NCI-H2171 treated with DMSO at 0.1 percent for 48 hours (cell line): ENCODE data around the gene HPSE2.
A peak's percentile ranks its signal among the peaks of the same experiment; 100 is the strongest.
"Not testable (repeated sequence)": the region's sequence is repeated elsewhere in the genome, so short reads cannot be mapped to it uniquely, and the experiment has no call there.

ENCODE experiments used
- DNase-seq: peaks from one replicate; lab custom pipeline; 2025; lab: John Stamatoyannopoulos, UW

HPSE2 gene

DNA sequence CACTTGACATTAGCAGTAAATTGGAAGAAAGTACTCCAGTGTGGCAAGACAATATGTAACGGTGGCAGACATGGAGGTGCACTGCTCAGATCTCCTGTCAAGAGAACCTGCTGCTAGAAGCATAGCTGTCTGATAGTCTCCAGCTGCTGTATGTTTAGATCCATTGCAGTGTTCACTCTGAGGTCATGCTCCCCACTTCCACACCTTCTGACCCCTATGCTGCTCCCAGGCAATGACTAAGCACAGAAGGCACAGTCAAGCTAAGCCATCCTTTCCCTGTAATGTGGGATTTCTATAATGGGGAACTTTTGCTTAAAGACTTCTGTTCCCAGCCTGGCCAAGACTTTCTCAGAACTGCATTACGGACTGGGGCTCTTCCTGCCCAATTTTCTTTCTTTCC, 315.8 kb downstream of the HPSE2 start:
- DNase-seq: no peak

DNA sequence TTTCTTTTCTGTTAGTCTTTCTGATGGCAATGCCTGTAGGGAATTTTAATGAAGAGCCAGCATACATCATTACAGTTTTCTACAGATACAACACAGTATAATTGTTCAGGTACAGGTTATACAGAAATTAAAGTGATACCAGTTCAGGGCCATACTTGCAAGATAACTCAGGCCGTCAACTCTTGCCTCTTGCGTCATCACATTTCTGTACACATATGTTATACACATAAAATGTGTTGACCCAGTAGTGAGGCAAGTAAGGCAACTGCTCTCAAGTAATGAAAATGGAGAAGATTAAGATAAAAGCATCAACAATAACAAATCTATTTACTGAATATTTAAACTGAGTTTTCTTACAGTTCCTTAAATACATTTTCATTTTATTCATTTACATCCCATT, 317.8 kb downstream of the HPSE2 start:
- DNase-seq: no peak

DNA sequence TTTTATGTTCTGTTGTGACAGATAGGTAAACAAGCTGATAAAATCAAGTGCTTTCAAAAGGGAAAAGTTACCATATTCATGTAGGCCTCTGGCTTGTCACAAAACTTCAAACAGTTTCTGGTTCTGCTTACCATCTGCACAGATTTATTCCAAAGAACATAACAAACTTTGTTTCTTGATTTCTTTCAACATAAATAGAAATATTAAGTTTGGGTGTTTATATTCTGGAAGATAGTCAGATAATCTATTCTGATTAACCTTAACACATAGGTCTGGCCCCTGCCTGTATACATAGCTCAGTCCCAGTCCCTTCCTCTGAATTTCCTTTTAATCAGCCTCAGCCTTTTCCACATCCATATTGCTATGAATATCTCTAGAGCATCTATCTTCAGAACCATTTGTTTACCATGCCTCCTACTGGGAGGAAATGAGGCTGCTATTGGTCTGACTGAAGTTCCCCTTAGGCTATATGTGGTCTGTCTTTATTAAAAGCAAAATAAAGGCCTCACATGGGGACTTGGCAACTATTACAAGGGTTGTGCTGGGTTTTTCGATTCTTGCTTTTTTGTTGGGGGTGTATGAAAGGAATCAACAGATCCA, 319.0 kb downstream of the HPSE2 start:
- no peak for DNase-seq

DNA sequence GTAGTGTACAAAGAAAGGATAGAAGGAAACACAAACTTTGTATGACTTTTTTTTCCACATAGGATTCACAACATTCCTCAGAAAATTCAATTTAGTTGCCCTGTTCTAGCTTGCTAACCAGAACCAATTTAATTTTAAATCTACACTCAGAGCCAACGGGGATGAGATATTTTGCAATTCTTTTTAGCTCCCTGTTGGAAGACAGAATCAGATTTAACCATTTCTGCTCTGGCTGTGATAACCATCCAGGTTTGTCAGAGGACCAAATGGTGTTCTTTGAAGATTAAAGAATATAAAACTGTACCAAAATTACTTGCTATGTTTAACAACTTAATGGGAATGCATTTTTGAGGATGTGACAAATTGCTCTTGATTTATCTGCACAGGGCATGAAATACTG, 319.7 kb downstream of the HPSE2 start:
- DNase-seq: no peak

DNA sequence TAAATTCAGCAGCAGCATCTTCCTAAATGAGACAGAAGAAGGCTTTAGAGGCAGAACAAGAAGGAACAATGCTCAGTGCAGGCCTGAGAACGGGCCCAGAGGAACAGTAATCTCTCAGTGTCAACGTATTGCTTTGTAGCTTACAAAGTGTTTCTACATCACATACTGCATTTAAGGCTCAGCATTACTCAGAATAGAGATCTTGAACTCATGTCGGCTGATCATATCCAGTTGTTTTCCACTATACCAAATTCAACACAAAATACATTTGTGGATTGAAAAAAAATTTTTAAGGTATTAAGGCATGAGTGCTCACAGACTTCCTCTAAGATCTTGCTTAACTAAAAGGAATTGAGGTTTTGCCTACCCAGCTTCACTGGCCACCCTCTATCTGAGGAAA, 325.1 kb downstream of the HPSE2 start:
- no peak for DNase-seq

- peak; percentile 59 for DNase-seq
Observed at GRCh38 chr10:98910048-98910447, 325.6 kb downstream of the HPSE2 start.

DNA sequence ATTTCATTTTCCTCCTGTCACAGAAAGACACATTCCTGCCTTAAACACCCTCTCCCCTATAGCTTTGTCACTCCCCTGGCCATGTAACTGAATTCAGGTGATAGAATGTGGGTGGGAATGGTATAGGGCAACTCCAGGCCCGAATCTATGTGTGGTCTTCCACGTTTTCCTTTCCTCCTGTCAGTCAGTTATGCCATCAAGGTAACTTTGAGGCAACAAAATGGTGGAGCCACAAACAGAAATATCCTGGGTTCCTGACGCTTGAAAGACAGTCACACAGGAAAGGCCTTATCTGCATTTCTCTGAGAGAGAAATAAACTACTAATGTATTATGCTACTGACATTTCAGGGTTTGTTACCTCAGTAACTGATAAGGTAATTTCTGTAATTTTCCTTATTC, 326.8 kb downstream of the HPSE2 start:
- DNase-seq: no peak

DNA sequence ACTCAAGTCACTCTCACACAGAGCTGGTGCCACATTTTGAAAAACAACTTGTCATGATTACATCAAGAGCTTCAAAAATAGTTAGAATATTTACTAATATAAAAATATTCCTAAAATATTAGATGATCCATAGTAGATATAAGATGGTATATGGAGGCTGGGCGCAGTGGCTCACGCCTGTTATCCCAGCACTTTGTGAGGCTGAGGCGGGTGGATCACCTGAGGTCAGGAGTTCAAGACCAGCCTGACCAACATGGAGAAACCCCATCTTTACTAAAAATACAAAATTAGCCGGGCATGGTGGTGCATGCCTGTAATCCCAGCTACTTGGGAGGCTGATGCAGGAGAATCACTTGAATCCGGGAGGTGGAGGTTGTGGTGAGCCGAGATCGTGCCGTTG, 327.4 kb downstream of the HPSE2 start:
- DNase-seq: not testable (repeated sequence)

DNA sequence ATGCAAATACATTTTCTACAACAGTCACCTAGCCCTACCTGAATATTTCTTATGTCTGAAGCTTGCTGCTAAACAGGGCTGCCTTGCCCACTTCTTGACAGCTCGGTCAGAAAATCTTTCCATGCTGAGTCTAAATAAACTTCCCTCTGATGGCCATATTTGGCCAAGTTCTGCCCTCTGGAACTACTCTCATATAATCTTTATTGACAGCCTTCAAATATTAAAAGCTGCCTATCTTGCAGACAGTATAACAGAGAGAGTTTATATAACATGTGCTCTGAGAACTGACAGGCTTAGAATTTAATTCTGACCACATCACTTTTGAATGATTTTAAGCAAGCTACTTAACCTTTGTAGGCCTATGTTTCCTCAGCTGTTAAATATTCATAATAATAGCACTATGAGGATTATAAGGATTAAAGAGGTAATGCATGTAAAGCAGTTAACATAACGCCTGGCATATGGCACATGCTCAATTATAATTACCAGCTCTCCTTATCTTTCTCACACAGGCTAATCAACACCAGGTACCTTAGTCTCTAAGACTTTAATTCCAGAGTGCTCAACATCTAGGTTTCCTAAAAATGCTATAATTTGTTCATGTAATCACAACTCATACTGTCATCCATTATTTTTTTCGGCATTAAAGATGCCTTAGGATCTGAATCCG, 334.1 kb downstream of the HPSE2 start:
- DNase-seq: peak; percentile 27

- DNase-seq: no peak
Observed at GRCh38 chr10:98899018-98899417, 336.6 kb downstream of the HPSE2 start.

DNA sequence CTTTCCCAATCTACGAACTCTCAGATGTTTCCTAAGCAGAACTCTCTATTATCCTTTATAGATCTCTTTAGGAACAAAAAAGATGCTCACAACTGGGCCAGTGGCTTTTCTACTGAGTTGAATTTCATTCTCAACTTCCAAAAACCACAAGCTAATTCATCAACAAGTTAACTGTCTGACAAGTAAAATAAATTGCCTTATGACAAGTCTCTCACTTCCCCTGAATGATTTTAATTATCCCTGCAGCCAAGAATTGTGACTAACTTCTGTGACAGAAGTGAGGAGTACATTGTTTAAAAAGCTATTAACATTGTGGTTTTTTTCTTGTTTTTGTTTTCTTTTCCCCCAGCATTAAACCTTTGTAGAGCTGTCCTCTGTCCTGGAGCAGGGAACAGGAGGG, 343.1 kb downstream of the HPSE2 start:
- DNase-seq: no peak

DNA sequence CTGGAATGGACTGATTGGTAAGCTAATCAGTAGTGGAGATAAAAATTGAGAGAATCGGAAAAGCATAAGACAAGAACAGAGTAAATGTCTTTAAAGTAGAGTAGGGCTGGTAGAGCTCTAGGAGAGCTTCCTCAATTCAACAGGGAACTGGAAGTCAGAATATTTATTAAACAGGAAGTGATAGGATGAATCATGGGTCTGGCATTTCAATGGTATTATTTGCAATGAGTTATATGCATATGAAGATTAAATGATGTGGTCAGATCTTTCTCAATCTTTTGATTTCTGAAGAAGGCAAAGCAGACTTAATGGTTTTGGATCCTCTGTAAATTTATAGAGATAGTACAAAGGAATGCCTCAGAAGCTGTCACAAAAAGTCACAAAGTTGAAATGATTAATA, 349.0 kb downstream of the HPSE2 start:
- DNase-seq: no peak

DNA sequence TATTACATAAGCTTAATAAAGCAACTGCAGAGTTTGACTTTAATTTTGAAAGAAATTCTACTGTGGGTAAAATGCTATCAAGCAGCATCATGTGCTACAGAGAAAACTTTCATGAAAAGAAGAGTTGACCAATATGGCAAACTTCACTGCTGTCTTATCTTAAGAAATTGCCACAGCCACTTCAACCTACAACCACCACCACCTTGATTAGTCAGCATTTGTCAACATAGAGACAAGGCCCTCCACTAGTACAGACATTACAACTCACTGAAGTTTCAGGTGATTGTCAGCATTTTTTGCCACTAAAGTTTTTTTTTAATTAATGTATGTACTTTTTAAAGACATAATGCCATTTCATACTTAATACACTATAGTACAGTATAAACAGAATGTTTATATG, 350.3 kb downstream of the HPSE2 start:
- DNase-seq: no peak

- DNase-seq: no peak
Observed at GRCh38 chr10:98881789-98882188, 353.9 kb downstream of the HPSE2 start.

DNA sequence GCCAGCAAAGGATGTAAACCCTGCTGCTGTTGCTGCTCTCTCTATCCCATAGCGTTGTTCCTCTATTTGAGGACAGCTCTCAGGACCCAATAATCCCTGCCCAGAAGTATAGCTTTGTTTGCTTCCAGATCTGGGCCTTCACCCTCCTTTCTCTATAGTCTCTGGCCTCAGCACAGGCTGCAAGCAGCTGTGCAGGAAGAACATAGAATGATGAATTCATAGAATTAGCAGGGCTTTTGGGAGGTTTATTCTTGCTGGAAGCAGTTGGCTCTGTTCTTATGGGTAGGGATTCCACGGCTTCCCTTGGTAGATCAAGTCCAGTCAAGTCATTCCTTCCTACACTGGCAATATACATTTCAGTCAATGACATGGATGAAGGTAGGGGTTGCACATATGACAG, 354.7 kb downstream of the HPSE2 start:
- no peak for DNase-seq

DNA sequence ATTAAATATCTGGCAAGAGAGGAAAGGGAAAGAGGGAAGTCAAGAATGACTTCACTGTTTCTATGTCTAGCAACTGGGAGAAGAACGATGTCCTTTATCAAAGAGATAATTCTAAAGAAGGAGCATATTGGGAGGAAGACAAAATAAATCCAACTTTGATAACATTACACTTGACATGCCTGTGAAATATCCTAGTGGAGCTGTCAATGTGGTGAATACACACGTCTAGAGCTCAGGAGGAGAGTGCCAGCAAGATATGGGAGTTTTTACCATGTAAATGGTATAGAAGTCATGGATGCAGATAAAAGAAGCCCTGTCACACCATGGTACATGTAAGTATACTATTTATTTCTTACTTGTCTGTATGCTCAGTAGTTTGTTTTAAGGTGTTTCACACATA, 356.7 kb downstream of the HPSE2 start:
- DNase-seq: no peak

DNA sequence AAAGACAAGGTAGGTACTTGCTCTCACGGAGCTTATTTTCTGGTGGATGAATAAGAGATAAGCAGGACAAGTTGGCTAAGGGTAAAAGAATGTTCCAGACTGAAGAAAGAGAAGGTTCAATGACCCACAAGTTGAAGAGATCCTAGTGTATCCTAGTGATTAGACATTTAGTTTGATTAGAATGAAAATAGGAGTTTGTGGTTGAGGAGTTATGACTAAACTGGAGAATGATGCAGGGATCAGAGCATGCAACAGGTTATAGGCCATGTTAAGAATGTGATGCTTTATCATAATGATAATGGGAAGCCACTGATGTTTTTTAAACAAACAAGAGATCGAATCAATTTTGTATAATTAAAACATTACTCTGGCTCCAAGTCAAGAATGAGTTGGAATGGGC, 357.2 kb downstream of the HPSE2 start:
- no peak for DNase-seq

- DNase-seq: no peak
Observed at GRCh38 chr10:98861962-98862361, 373.7 kb downstream of the HPSE2 start.

DNA sequence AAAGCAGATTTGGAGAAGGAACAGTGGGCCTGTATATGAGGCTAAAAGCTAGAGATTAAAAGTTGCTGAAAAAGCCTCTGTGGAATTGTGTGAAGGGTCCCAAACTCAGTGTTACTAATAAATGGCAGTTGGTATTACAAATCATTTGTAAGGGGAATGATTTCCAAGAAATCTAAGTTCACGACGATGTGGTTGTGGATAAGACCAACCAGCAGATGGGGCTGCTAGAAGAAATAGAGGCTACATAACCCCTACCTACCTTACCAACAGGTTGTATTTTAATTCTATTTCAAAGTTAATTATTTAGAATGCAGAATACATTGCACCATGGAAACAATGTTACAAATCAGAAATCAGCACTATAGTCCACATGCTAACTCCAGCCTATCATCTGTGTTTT, 377.1 kb downstream of the HPSE2 start:
- DNase-seq: peak; percentile 0

DNA sequence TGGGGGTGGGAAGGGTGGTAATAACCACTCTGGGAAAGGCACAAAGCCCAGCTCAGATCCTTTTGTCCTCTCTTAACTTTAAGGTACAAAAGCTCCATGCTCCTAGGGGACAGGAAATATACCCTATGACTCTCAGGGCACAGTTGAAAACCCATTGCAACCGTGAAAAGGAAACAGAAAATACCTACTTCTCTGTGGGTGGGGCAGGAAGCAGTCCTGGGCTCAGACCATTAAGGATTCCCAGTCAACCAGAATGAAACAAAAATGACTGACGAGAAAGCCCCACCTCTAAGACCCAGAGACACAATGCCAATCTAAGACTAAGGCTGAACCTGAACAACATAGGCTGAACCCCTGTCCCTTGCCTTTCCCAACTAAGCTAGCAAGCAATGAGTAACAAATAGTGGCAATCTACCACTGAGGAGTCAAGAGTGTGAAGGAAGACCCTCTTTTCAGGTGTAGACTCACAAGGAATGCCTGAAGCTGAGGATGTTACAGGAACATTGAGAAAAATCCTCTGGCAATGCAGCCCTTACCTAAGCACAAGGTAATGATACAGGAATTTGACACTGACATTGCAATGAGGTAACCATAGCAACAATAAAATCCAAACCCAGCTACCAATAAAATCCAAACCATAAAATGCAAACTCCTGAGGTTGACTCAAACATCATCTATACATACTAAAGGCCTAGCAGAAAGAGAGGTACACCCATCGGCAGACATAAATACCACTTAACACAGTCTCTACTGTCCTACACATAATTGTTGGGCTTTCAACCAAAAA, 380.1 kb downstream of the HPSE2 start:
- no peak for DNase-seq

DNA sequence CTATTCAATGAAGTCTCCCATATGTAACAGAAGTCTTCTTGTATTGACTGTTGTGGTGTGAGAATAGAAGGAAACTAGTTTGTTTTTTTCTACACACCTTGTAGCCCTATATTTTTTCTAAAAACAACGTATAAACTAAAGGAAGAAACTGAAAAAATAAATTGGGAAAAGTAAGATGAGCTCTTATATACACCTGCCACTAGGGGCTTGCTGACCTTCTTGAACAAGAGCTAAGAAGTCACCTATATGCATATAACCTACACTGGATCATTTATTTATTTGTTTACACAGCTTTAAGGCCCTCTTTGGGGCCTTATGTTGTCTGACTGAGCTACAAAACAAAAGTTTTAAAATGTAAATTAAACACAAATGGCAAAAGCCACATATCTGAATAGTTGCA, 383.0 kb downstream of the HPSE2 start:
- DNase-seq: no peak

GRCh38 chr10:98848361-98848760, 387.3 kb downstream of the HPSE2 start:
- DNase-seq: no peak

DNA sequence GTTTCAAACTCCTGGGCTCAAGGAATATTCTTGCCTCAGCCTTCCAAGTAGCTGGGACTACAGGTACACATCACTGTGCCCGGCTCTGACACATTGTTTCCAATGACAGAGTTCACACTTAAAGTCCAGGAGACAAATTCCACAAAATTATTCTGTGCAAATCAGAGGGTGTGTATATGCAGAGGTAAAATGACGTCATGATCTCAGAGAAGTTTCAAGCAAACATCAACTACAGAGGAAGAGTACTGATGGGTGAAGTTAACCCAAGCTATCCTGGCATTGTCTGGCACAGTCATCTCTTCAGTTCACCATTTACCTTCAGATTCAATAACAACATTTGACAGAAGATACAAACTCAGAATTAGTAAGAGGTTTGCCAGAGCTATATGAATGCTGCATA, 388.9 kb downstream of the HPSE2 start:
- DNase-seq: no peak
